Fibroblast of upper back skin (primary cell): ENCODE data around the gene EEPD1.

Source experiments
- DNase-seq: peaks from one replicate; pipeline ENCODE4 v3.0.0-alpha.2; 2013

The EEPD1 gene

GRCh38 chr7:36192053-36192824 lies 39.2 kb downstream of the EEPD1 start:
- DNase-seq: peak; percentile 79

- no peak for DNase-seq
Measured at GRCh38 chr7:36192877-36193276, 39.8 kb downstream of the EEPD1 start.

GRCh38 chr7:36198854-36199266 lies 45.8 kb downstream of the EEPD1 start:
- peak; percentile 32 for DNase-seq

- DNase-seq: no peak
Measured at GRCh38 chr7:36199329-36199728, 46.3 kb downstream of the EEPD1 start.

GRCh38 chr7:36201122-36201723 lies 48.2 kb downstream of the EEPD1 start:
- no peak for DNase-seq

- no peak for DNase-seq
Measured at GRCh38 chr7:36202398-36202797, 49.3 kb downstream of the EEPD1 start.

GRCh38 chr7:36203071-36203790 lies 50.2 kb downstream of the EEPD1 start:
- no peak for DNase-seq

GRCh38 chr7:36204044-36204663 lies 51.1 kb downstream of the EEPD1 start:
- DNase-seq: no peak

GRCh38 chr7:36204929-36205635 lies 52.0 kb downstream of the EEPD1 start:
- no peak for DNase-seq

GRCh38 chr7:36205803-36206202 lies 52.7 kb downstream of the EEPD1 start:
- no peak for DNase-seq

GRCh38 chr7:36207451-36208291 lies 54.6 kb downstream of the EEPD1 start:
- DNase-seq: peak; percentile 93

GRCh38 chr7:36208426-36208825 lies 55.4 kb downstream of the EEPD1 start:
- no peak for DNase-seq

GRCh38 chr7:36208997-36209813 lies 56.2 kb downstream of the EEPD1 start:
- peak; percentile 57 for DNase-seq

GRCh38 chr7:36209814-36210183 lies 56.7 kb downstream of the EEPD1 start:
- no peak for DNase-seq

GRCh38 chr7:36210291-36210922 lies 57.4 kb downstream of the EEPD1 start:
- DNase-seq: peak; percentile 63

- peak; percentile 60 for DNase-seq
Measured at GRCh38 chr7:36214608-36215456, 61.8 kb downstream of the EEPD1 start.

- DNase-seq: no peak
Measured at GRCh38 chr7:36215457-36215765, 62.4 kb downstream of the EEPD1 start.

GRCh38 chr7:36216063-36216684 lies 63.1 kb downstream of the EEPD1 start:
- DNase-seq: peak; percentile 47
